HepG2 (cell line): ENCODE data around the gene CDKN3. TPM values are rescaled to one million over a fixed set of nuclear protein-coding genes. Genes with fewer than 3 reads are reported as not detected.
A peak's percentile ranks its signal among the peaks of the same experiment; 100 is the strongest.

ENCODE experiments used
- ATAC-seq: fragments of 200-7000 bp; cut with Tn5 transposase; 3 replicates; pipeline ENCODE4 v1.9.1; 2020; ENCODE audit warnings: mild to moderate bottlenecking, moderate library complexity
- BruUV-seq: library from RNA; stranded (reverse); fragments of 400-500 nt; replicated peaks from 2 replicates; lab custom pipeline; 2021; lab: Mats Ljungman, UMichigan
- CTCF ChIA-PET: fragments of 300-600 bp; formaldehyde crosslinking; extraction: SDS; loops from one replicate; lab custom pipeline; 2021; ENCODE audit warnings: low total read pairs, inconsistent platforms, low intra/inter-chr PET ratio; lab: Yijun Ruan, JAX
- POLR2A ChIA-PET: fragments of 350-600 bp; sonication (Branson Sonifier 250); formaldehyde crosslinking; loops from one replicate; lab custom pipeline; 2020; ENCODE audit warnings: antibody characterized with exemption, inconsistent platforms; lab: Yijun Ruan, JAX
- DNase-seq: peaks from one replicate; pipeline ENCODE4 v3.0.0-alpha.2; 2015; ENCODE audit warnings: low spot score
- FAIRE-seq: peaks from 3 replicates; lab custom pipeline; 2011; peaks lifted over from hg19 to GRCh38; lab: Jason Lieb, UNC
- H2AFZ ChIP-seq: one replicate; pipeline ENCODE4 v1.6.1; 2011; ENCODE audit warnings: low read length, inconsistent platforms
- H3K27ac ChIP-seq: fragments of 300-600 bp; 3 replicates; pipeline ENCODE4 v1.8.0; 2011; ENCODE audit warnings: mixed run types, mild to moderate bottlenecking, mixed read lengths, low read length, inconsistent platforms; ENCODE audit not compliant: insufficient read depth; ENCODE audit errors: extremely low read length
- H3K27me3 ChIP-seq, 2 experiments: fragments of 200-600 bp in 1 of 2; 2 replicates in 1 of 2; 3 replicates in 1 of 2; pipeline versions ENCODE4 v1.6.0 to v1.8.0; 2011; ENCODE audit warnings: low read length in 2 of 2, mild to moderate bottlenecking in 2 of 2, moderate library complexity in 2 of 2, inconsistent platforms in 1 of 2; ENCODE audit not compliant: insufficient read depth in 2 of 2, control insufficient read depth in 1 of 2
- H3K36me3 ChIP-seq, 2 experiments: fragments of 200-600 bp in 1 of 2; replicated peaks in 1 of 2; 2 replicates in 1 of 2; 3 replicates in 1 of 2; pipeline versions ENCODE4 v1.5.1 to v1.8.0; 2011; ENCODE audit warnings: low read length in 2 of 2, inconsistent platforms in 1 of 2; ENCODE audit not compliant: insufficient read depth in 2 of 2, control insufficient read depth in 1 of 2
- H3K4me1 ChIP-seq: 2 replicates; pipeline ENCODE4 v1.5.1; 2012; ENCODE audit warnings: low read length, inconsistent platforms; ENCODE audit not compliant: insufficient read depth
- H3K4me2 ChIP-seq: 2 replicates; pipeline ENCODE4 v1.6.0; 2011; ENCODE audit warnings: low read depth, low read length, inconsistent platforms
- H3K4me3 ChIP-seq, 3 experiments: fragments of 200-600 bp in 1 of 3; sonication (generic), shearing (Covaris generic) in 1 of 3; replicated peaks in 1 of 3; 2 replicates each; pipeline ENCODE4 v1.5.1; 2011 to 2016; ENCODE audit warnings: low read length in 3 of 3, inconsistent platforms in 2 of 3, low read depth in 2 of 3, mild to moderate bottlenecking in 2 of 3, control low read depth in 1 of 3, mixed read lengths in 1 of 3; ENCODE audit not compliant: insufficient read depth in 1 of 3
- H3K79me2 ChIP-seq: one replicate; pipeline ENCODE4 v1.6.1; 2011; ENCODE audit warnings: low read length, inconsistent platforms; ENCODE audit not compliant: insufficient read depth
- H3K9ac ChIP-seq: 2 replicates; pipeline ENCODE4 v1.6.0; 2011; ENCODE audit warnings: mild to moderate bottlenecking, low read depth, low read length, inconsistent platforms; ENCODE audit not compliant: insufficient read depth
- H3K9me3 ChIP-seq: 2 replicates; pipeline ENCODE4 v1.5.1; 2012; ENCODE audit warnings: mild to moderate bottlenecking, low read length
- H4K20me1 ChIP-seq: 2 replicates; pipeline ENCODE4 v1.6.0; 2011; ENCODE audit warnings: inconsistent platforms, mild to moderate bottlenecking, low read length, moderate library complexity; ENCODE audit not compliant: insufficient read depth
- ATF1 ChIP-seq: IDR thresholded peaks from 2 replicates; pipeline ENCODE4 v1.6.1; 2016; ENCODE audit warnings: mild to moderate bottlenecking, control low read depth
- BATF2 ChIP-seq: sonication (generic); formaldehyde crosslinking; IDR thresholded peaks from 2 replicates; pipeline ENCODE4 v1.8.0; 2022; ENCODE audit warnings: mild to moderate bottlenecking, missing genetic modification reagents, moderate library complexity
- FOXO1 ChIP-seq: sonication (generic); formaldehyde crosslinking; IDR thresholded peaks from 2 replicates; pipeline ENCODE4 v1.4.0; 2020; ENCODE audit warnings: missing genetic modification reagents
- HOXA3 ChIP-seq: sonication (generic); formaldehyde crosslinking; IDR thresholded peaks from 2 replicates; pipeline ENCODE4 v1.5.0; 2020; ENCODE audit warnings: missing genetic modification reagents
- JARID2 ChIP-seq: sonication (generic); formaldehyde crosslinking; IDR thresholded peaks from 2 replicates; pipeline ENCODE4 v1.8.1; 2023; ENCODE audit warnings: missing genetic modification reagents, inconsistent platforms; ENCODE audit not compliant: insufficient replicate concordance
- KLF12 ChIP-seq: sonication (generic); formaldehyde crosslinking; IDR thresholded peaks from 2 replicates; pipeline ENCODE4 v1.4.0; 2020; ENCODE audit warnings: missing genetic modification reagents, borderline replicate concordance
- MAFK ChIP-seq, 2 experiments: IDR thresholded peaks in 1 of 2; conservative IDR thresholded peaks in 1 of 2; 2 replicates each; pipeline ENCODE4 v1.6.1; 2011; ENCODE audit warnings: improper control_type of control experiment in 2 of 2, low read length in 2 of 2
- MLXIP ChIP-seq: sonication (generic); formaldehyde crosslinking; IDR thresholded peaks from 2 replicates; pipeline ENCODE4 v1.9.0; 2021; ENCODE audit warnings: missing genetic modification reagents, borderline replicate concordance
- NCOR1 ChIP-seq: fragments of 200-600 bp; sonication (generic); IDR thresholded peaks from 2 replicates; pipeline ENCODE4 v1.7.0; 2017; ENCODE audit warnings: antibody characterized with exemption, low read length, borderline replicate concordance
- NFKBIZ ChIP-seq: IDR thresholded peaks from 2 replicates; pipeline ENCODE4 v1.6.1; 2018; ENCODE audit warnings: missing genetic modification reagents, missing compliant biosample characterization
- ONECUT2 ChIP-seq: sonication (generic); formaldehyde crosslinking; IDR thresholded peaks from 2 replicates; pipeline ENCODE4 v1.4.0; 2020; ENCODE audit warnings: missing genetic modification reagents
- RBM39 ChIP-seq: fragments of 200-400 bp; formaldehyde crosslinking; IDR thresholded peaks from one replicate; pipeline ENCODE4 v1.6.1; 2018; ENCODE audit warnings: antibody characterized with exemption, mild to moderate bottlenecking, low read depth, low read length; ENCODE audit not compliant: poor library complexity, severe bottlenecking
- SALL1 ChIP-seq: sonication (generic); formaldehyde crosslinking; IDR thresholded peaks from 2 replicates; pipeline ENCODE4 v1.8.0; 2022; ENCODE audit warnings: mild to moderate bottlenecking, missing genetic modification reagents
- TEAD3 ChIP-seq: optimal IDR thresholded peaks from 2 replicates; pipeline ENCODE3; 2016; ENCODE audit warnings: borderline replicate concordance
- ZNF205 ChIP-seq: IDR thresholded peaks from 2 replicates; pipeline ENCODE4 v1.6.1; 2018; ENCODE audit warnings: missing biosample characterization, missing genetic modification reagents
- ZNF3 ChIP-seq: IDR thresholded peaks from 2 replicates; pipeline ENCODE4 v1.7.0; 2017; ENCODE audit warnings: inconsistent platforms
- ZNF451 ChIP-seq: sonication (generic); formaldehyde crosslinking; IDR thresholded peaks from 2 replicates; pipeline ENCODE4 v1.5.0; 2020; ENCODE audit warnings: mild to moderate bottlenecking, missing genetic modification reagents
- ZNF484 ChIP-seq: sonication (generic); formaldehyde crosslinking; IDR thresholded peaks from 2 replicates; pipeline ENCODE4 v1.5.1; 2020; ENCODE audit warnings: mild to moderate bottlenecking, low read depth, missing genetic modification reagents, borderline replicate concordance
- WGBS: methylation state at CpG from one replicate; pipeline ENCODE4 v1.1.6; 2017; ENCODE audit warnings: low lambda C conversion rate; 5-methylcytosine and 5-hydroxymethylcytosine counted together
- in situ Hi-C: cut with HindIII; loops from 2 replicates; pipeline ENCODE4 v1.10.0; 2017; ENCODE audit warnings: low pct_unique_long_range_greater_than_20kb; ENCODE audit not compliant: extremely low pct_ligation_motif_present
- intact Hi-C: fragments of 100-400 bp; cut with micrococcal nuclease; formaldehyde crosslinking; loops from one replicate; pipeline ENCODE4 v1.10.0; 2022; ENCODE audit not compliant: unreplicated experiment
- polyA plus RNA-seq, 8 experiments: library from polyadenylated mRNA; depleted of rRNA in 3 of 8; stranded (reverse) in 7 of 8; unstranded in 1 of 8; fragments of >200 nt; fragmentation: Illumina TruSeq in 4 of 8; extraction: Trizol in 4 of 8; gene quantifications; 2 replicates each; pipeline versions ENCODE4 v1.2.1 to v1.2.3, GENCODE V29; 2011 to 2016; ENCODE audit warnings: low read depth in 4 of 8, missing spikeins in 1 of 8, mixed read lengths in 1 of 8; ENCODE audit not compliant: insufficient read depth in 1 of 8
- total RNA-seq, 5 experiments: library from RNA; depleted of rRNA; stranded (reverse); fragments of >200 nt; fragmentation: Illumina TruSeq; extraction: Trizol; gene quantifications; 2 replicates each; pipeline ENCODE4 v1.2.3, GENCODE V29; 2016; ENCODE audit warnings: low read depth in 1 of 5

CDKN3 gene
- total and polyA plus RNA-seq, 2 of the 13 experiments (the other 11 are each of a cell fraction or from before 2014, with no cell fraction given) = 63.0 to 88.9 TPM

GRCh38 chr14:54385556-54385955 is 11.3 kb upstream of the CDKN3 start:
- FAIRE-seq = no peak
- in situ Hi-C loops = no loop called here
- H3K79me2 ChIP-seq = no peaks in the 10 kb centered on the region
- intact Hi-C loops = no loop called here
- POLR2A ChIA-PET = no interaction called here
- H3K27me3 ChIP-seq = no peaks in the 10 kb centered on the region
- DNase-seq = no peak
- no peak for ATAC-seq
- no peaks in the 10 kb centered on the region for H3K36me3 ChIP-seq
- TF ChIP-seq BATF2 (CRISPR knock-in tag) (no peak), ZNF205 (no peak), ONECUT2 (CRISPR knock-in tag) (no peak), FOXO1 (CRISPR knock-in tag) (no peak)
- H3K4me2 ChIP-seq = no peak overlapping the region
- no peaks in the 10 kb centered on the region for H3K9me3 ChIP-seq
- no peak overlapping the region for H3K4me3 ChIP-seq
- no peaks in the 10 kb centered on the region for H4K20me1 ChIP-seq
- CTCF ChIA-PET = no interaction called here
- peaks cover 41% of the 10 kb centered on the region for H3K4me1 ChIP-seq
- no TSS peak for BruUV-seq
- WGBS = 94% methylated on average over 4 of the region's 4 CpGs
- no peak overlapping the region for H3K9ac ChIP-seq
- no peak overlapping the region for H2AFZ ChIP-seq
- no peak overlapping the region for H3K27ac ChIP-seq

GRCh38 chr14:54387328-54387727 is 9.5 kb upstream of the CDKN3 start:
- Histone ChIP-seq H3K27ac (no peak overlapping the region), H4K20me1 (no peaks in the 10 kb centered on the region), H2AFZ (no peak overlapping the region), H3K4me1 (peaks cover 33% of the 10 kb centered on the region), H3K9ac (no peak overlapping the region), H3K27me3 (no peaks in the 10 kb centered on the region), H3K9me3 (no peaks in the 10 kb centered on the region), H3K36me3 (no peaks in the 10 kb centered on the region), H3K79me2 (no peaks in the 10 kb centered on the region), H3K4me2 (0 out of 2 replicates have a peak overlapping the region, but pooled peaks have one; percentile 11), H3K4me3 (peak overlapping the region in 1 of 3 experiments; percentile 9; a peak in 1 of 6 replicates)
- in situ Hi-C loops = no loop called here
- DNase-seq (peak; percentile 35), FAIRE-seq (peak; percentile 62), ATAC-seq (peak; percentile 48)
- BruUV-seq = no TSS peak
- WGBS = 35% methylated on average over 5 of the region's 5 CpGs
- ChIA-PET POLR2A (interaction anchor here (1.2 to 3.3 kb wide), 2 partner anchors 10 to 20 kb away, joined by 7 to 19 read pairs; partner anchors contain the start of gene CDKN3), CTCF (no interaction called here)
- intact Hi-C loops = no loop called here
- TF ChIP-seq NCOR1 (no peak), MLXIP (CRISPR knock-in tag) (no peak), ZNF451 (CRISPR knock-in tag) (no peak), MAFK (conservative IDR thresholded peaks at IDR 0.05 in 1 of 2, IDR thresholded peaks at IDR 0.05 in 1 of 2; ENCODE audit: low read length in 2 of 2) (no peak), JARID2 (CRISPR knock-in tag) (no peak), HOXA3 (CRISPR knock-in tag) (peak; percentile 26; the same call in 1 of the 2 replicates), TEAD3 (no peak), ATF1 (no peak), RBM39 (no peak), NFKBIZ (CRISPR knock-in tag) (no peak), SALL1 (CRISPR knock-in tag) (no peak), KLF12 (CRISPR knock-in tag) (no peak), ZNF484 (CRISPR knock-in tag) (no peak), ZNF3 (no peak)
